ENCODE results near the gene GPRC6A.

GPRC6A gene

DNA sequence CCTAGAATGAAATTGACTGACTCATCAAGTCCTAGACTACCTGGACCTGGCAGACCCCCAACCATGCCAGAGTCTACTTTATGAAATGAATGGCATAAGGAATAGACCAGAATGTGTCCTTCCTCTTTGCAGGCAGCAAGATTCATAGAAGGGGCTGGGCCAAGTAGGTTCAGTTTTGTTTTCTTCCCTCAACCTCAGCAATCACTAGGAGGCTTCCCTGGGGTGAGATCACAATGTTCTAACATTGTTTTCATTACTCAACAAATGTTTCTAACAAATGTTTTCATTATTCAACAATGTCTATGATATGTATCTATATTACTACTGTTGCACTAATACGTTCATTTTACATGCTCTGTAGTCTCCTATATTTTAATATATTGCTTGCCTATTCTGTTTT lies 55.0 kb downstream of the GPRC6A start:
- DNase-seq, result no peak
- no peak overlapping the region for H3K4me3 ChIP-seq
- TF ChIP-seq, protein P1, sequence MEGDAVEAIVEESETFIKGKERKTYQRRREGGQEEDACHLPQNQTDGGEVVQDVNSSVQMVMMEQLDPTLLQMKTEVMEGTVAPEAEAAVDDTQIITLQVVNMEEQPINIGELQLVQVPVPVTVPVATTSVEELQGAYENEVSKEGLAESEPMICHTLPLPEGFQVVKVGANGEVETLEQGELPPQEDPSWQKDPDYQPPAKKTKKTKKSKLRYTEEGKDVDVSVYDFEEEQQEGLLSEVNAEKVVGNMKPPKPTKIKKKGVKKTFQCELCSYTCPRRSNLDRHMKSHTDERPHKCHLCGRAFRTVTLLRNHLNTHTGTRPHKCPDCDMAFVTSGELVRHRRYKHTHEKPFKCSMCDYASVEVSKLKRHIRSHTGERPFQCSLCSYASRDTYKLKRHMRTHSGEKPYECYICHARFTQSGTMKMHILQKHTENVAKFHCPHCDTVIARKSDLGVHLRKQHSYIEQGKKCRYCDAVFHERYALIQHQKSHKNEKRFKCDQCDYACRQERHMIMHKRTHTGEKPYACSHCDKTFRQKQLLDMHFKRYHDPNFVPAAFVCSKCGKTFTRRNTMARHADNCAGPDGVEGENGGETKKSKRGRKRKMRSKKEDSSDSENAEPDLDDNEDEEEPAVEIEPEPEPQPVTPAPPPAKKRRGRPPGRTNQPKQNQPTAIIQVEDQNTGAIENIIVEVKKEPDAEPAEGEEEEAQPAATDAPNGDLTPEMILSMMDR (IDR thresholded peaks at IDR 0.05), result no peak
- no peaks in the 10 kb centered on the region for H3K27me3 ChIP-seq
- H3K9me3 ChIP-seq, result no peaks in the 10 kb centered on the region
- H3K4me1 ChIP-seq, result no peaks in the 10 kb centered on the region
- no peak overlapping the region for H3K27ac ChIP-seq
- no peaks in the 10 kb centered on the region for H3K36me3 ChIP-seq
- intact Hi-C loops (cut with DNase I; ENCODE audit: low total_unique reads), result no loop called here

DNA sequence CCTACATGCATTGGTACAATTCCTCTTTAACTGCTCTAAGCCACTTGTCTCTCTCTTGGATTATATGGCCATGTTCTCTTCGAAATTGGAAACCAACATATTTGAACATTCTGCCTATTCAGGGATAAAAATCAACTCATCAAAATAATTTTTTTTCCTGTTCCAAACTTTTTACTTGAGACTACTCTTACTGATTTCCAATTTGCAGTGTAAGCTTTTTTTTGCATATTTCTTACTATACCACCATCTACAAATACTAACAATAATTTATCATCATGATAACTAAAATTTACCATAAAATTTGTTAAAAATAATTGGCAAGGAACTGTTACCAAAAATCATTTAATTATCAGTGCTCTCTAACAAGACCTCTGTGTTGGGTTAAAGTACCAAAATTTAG lies 56.4 kb downstream of the GPRC6A start:
- intact Hi-C loops (cut with DNase I; ENCODE audit: low total_unique reads), result no loop called here
- DNase-seq, result no peak
- no peak overlapping the region for H3K4me3 ChIP-seq
- H3K27ac ChIP-seq, result no peak overlapping the region
- no peaks in the 10 kb centered on the region for H3K4me1 ChIP-seq
- H3K27me3 ChIP-seq, result no peaks in the 10 kb centered on the region
- no peaks in the 10 kb centered on the region for H3K9me3 ChIP-seq
- TF ChIP-seq, protein P1 (IDR thresholded peaks at IDR 0.05), result no peak
- no peaks in the 10 kb centered on the region for H3K36me3 ChIP-seq

DNA sequence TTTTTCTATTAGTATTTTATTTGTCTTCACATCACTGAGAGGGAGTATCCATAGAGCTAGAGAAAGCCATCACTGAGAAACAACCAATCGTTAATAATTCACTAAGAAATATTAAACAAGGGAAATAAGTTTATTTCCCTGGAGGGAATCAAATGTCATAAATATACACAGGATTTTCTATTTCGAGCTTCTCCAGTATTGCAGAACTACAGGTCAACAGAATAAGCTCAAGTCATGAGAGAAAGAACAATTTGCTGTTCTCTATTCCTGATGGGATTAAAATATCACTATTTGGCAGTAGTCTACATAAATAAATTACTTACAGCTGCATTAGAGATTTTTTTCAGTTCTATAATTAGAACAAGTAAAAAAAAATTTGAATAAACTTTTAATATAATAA lies 61.2 kb downstream of the GPRC6A start:
- H3K27me3 ChIP-seq, result peaks cover 0 to 26% of the 10 kb centered on the region in 2 donors
- no peak for DNase-seq
- TF ChIP-seq, protein P1 (IDR thresholded peaks at IDR 0.05), result no peak
- peaks cover 0 to 15% (median 11%) of the 10 kb centered on the region in 4 donors for H3K4me1 ChIP-seq
- H3K36me3 ChIP-seq, result no peaks in the 10 kb centered on the region
- no peak overlapping the region for H3K27ac ChIP-seq
- H3K9me3 ChIP-seq, result no peaks in the 10 kb centered on the region
- no peak overlapping the region for H3K4me3 ChIP-seq
- intact Hi-C loops (cut with DNase I; ENCODE audit: low total_unique reads), result no loop called here

DNA sequence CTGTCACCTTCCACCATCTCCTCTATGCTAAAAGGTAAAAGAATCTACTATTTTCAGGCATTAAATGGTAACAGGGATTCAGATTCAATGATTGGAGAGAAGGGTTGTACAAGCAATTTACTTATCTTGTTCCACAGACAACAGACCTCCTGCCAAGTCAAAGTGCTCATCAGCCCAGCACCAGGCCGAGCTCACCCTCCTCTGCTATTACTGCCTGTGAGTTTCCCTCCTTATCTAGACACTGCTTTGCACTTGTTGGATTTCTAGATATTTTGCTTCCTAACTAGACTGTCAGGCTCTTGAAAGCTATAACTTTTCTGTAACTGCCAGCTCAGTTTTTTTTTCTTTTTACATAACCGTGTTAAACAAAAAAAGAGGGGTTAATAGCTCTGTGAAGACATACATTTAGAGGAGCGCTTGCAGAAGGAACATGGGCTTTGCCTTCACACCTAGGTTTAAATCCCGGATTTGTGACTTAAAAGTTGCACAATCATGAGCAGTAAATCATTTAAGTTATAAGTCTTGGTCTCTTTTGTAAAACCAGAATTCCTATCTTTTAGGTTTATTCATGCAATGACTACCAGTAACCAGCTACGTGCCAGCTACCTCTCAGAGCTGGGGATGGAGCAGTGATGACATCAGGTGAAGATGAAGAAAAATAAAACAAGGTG lies 62.2 kb downstream of the GPRC6A start:
- no peak overlapping the region for H3K27ac ChIP-seq
- TF ChIP-seq, protein P1 (IDR thresholded peaks at IDR 0.05), result no peak
- peaks cover 0 to 15% (median 11%) of the 10 kb centered on the region in 4 donors for H3K4me1 ChIP-seq
- intact Hi-C loops (cut with DNase I; ENCODE audit: low total_unique reads), result no loop called here
- DNase-seq, result no peak
- H3K4me3 ChIP-seq, result no peak overlapping the region
- peaks cover 0 to 26% of the 10 kb centered on the region in 2 donors for H3K27me3 ChIP-seq
- no peaks in the 10 kb centered on the region for H3K9me3 ChIP-seq
- no peaks in the 10 kb centered on the region for H3K36me3 ChIP-seq

DNA sequence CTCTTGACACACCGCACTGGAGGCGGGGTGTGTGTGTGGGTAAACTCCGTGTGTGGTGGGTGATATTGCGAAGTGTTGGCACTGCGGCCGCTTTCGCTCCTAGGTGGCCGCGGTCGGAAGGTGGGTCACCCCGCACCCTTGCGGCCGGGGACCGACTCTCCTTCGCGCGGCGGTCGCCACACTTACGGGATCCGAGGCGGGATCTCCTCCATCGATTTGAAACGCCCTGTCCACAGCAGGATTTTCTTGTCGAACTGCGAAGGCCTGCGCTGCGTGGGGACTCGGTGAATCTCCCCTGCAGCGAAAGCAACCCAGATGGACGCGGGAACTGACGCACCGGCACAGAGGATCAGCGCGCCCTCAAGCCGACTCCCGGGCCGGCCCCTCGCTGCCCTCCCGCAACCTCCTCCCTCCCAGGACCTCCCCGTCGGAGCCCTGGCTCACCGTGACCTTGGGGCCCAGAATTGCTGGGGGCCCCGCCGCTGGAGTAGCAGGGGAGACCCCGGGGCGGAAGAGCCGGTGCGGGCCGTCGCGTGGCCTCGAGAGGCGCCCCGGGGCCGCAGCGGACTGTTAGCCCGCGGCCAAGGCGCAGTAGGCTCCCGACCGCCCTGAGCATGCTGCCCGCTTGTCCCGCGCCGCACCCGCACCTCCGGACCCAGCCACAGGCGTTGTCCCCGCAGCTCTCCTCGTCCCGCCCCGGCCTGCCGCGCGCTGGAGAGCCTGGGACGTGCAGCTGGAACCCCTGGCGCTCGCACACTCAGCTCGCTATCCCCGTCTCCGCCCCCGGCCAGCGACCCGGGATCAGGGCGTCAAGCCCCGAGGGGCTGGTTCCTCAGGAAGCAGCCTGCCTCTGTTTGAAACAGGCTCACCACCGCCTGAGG lies 63.7 kb downstream of the GPRC6A start, which contains the start of gene FAM162B:
Gene FAM162B (minus strand): TSS at position 759 of the 881 bp plus-strand sequence. CDS start 143 bp downstream, at position 616.
- Histone ChIP-seq H3K27ac (no peak within 1 kb of the TSS), H3K4me1 (peaks cover 0 to 15% (median 11%) of the 10 kb centered on the region in 4 donors), H3K27me3 (peaks cover 0 to 26% of the 10 kb centered on the region in 2 donors), H3K36me3 (no peaks in the 10 kb centered on the region), H3K9me3 (no peaks in the 10 kb centered on the region), H3K4me3 (peak within 1 kb of the TSS; percentile 41 to 53)
- TF ChIP-seq, protein P1 (IDR thresholded peaks at IDR 0.05), result no peak
- intact Hi-C loops (cut with DNase I; ENCODE audit: low total_unique reads), result no loop called here
- DNase-seq, result no peak
